Stimulated activated CD4-positive, alpha-beta T cell treated with anti-CD3 and anti-CD28 coated beads, Interleukin-1b, Interleukin-23, amount 100 ng/mL, for 48 hours (primary cell): ENCODE data around the gene TGM2.

Experiments
- DNase-seq: peaks from one replicate; pipeline ENCODE4 v3.0.0-alpha.2; 2020

The TGM2 gene

DNA sequence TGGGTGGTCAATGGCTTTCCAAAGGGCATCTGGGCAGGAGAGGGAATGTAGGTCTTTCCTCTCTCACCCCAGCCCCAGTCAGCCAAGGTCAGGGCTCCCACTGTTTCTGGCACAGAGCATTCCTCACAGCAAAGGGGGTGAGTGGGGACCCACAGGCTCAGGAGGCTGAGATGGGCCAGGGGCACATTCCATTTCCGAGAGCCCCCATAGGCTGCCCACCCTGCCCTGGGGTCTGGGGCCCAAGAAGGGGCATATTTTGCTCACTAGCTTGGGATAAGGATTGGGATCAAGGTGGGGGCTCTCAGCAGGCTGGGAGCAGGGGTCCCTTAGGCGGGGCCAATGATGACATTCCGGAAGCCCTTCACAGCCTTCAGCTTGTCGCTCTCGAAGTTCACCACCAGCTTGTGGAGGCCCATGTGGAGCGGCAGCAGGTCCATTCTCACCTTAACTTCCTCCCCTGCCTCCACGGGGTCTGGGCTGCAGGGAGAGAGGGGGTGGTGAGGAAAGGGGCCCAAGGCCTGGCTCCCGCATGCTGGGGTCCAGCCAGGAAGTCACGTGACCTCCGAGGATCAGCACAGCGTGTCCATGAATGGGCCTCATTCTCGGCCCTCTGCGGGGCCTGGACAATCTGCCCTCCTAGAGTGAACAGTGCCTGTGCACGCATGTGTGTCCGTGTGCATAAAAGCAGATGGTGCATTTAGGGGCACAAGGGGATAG, 35.0 kb downstream of the TGM2 start:
- DNase-seq = no peak

DNA sequence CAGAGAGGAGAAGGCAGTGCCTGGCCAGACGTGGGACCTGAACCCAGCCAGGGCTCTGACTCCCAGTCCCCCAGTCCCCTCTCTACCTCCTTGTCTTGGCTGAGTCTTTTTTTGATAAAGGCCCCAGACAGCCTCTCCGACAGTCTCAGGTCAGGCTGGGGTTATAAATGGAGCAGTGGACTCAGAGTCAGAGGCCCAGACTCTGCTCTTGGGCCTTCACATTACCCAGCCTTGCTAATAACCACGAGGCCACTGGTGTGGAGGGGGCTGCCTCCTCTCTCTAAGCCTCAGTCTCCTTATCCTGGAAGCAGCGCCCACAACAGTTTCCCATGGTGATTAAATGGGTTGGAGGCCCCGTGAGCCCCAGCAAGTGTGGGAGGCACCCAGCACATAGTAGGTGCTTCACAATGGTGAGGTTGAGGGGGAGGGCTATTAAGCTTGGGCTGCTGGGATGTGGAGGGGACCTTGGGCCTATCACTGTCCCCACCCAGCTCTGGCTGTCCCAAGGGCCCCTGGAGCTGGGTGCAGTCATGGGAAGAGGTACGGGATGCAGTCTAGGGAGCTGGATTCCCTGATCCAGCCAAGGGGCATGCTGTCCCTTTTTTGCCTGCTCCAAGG, 35.7 kb downstream of the TGM2 start:
- DNase-seq = no peak

DNA sequence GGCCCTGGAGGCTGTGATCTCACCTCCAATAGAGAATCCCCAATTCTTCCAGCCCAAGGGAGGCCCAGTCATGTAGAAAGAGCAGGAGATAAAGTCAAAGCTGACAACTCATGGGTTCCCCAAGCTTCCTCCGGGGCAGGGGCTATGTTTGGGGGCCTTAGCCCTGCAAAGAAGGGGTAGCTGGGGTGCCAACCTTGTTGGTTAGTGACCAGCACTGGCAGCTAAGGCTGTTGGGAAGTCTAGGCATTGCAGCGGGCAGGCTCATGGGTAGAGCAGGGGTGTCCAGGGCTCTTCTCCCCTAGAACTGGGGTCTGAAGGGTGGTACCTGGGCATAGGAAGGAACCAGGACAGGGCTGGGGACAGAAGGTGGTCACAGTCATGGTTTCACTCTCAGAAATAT, 36.4 kb downstream of the TGM2 start:
- DNase-seq = no peak

DNA sequence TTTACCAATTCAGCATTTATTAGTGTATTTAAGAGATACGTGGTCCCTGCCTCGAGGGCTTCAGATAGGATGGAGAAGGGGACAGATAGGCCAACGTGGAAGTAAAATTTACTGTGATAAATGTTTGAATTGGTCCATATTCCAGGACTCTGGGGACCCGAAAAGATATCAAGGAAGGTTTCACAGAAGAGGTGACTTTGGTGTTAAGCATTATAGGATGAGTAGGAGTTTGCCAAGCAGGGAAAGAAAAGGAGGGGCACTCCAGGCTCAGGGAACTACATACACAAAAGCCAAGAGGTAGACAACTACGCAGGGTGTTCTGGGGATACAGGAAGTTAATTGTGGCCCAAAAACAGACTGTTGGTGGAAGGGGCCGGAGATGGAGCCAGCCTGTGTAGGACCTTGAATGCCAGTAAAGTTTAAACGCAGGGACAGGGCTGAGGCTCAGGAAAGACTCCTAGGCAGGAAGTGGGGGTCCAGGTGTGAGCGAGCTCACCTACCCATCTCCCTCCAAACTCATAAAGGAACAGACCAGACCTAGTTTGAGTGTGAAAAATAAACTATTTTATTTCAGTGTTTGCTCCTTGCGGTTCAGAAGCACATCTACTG, 37.0 kb downstream of the TGM2 start:
- no peak for DNase-seq

DNA sequence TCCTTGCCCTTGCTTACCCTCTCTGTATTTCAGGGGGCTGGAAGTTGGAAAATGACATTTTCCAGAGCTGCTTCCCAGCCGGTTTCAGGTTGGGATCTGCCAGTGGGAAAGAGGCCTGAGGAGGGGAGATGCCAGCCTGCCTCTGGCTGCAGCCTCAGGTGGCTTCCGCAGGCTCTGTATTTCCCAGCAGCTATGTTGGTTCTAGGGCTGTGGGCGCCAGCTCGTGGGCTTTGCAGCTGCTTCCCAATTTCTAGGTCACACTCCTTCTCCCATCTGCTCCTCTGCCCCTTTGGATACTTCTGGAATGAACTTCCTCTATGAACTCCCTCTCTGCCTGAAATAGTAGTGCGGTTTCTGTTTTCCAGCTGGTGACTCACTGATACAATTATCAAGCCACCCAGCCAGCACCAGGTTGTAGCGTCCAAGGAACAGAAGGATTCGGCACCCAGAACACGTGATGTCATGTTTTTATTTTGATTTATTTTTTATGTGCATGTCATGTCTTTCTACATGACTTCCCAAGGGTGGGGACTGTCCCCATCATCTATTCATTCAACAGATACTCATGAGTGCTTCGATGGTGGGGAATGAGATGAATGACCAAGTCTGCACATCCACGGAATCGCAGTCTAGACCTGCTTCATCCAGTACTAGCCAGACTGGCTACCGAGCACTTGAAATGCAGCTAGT, 38.0 kb downstream of the TGM2 start:
- no peak for DNase-seq

DNA sequence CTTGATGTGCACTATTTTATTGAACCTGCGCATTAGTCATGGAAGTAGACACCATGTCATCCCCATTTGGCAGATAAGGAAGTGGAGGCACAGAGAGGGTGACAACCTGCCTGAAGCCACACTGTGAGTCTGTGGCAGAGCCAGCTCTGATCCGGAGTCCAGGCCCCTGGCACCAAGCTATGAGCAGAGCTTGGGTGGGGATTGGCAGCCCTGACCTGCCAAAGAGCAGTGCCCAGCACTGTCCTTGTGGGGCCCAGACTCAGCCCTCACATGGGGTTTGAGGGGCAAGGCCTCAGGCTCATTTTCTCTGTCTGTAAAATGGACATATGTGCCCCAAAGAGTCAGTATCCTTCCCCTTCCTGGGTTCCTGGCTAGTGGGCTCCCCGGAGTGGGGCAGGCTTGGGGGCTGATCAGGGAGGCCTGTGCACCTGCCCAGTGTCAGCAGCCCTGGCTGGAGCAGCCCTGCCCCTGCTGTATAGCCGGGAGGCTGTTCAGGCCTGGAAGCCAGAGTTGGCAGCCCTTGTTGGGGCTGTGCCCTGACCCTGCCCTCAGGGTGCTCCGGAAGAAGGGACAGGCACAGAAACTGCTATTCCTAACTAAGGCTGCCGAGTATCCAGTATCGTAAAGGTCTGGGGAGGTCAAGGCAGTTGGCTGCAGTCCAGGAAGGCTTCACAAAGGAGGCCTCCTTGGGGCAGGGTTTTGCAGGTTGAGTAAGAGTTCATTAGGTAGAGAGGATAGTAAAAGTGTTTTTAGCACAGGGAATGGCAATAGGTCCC, 38.7 kb downstream of the TGM2 start:
- DNase-seq = no peak

DNA sequence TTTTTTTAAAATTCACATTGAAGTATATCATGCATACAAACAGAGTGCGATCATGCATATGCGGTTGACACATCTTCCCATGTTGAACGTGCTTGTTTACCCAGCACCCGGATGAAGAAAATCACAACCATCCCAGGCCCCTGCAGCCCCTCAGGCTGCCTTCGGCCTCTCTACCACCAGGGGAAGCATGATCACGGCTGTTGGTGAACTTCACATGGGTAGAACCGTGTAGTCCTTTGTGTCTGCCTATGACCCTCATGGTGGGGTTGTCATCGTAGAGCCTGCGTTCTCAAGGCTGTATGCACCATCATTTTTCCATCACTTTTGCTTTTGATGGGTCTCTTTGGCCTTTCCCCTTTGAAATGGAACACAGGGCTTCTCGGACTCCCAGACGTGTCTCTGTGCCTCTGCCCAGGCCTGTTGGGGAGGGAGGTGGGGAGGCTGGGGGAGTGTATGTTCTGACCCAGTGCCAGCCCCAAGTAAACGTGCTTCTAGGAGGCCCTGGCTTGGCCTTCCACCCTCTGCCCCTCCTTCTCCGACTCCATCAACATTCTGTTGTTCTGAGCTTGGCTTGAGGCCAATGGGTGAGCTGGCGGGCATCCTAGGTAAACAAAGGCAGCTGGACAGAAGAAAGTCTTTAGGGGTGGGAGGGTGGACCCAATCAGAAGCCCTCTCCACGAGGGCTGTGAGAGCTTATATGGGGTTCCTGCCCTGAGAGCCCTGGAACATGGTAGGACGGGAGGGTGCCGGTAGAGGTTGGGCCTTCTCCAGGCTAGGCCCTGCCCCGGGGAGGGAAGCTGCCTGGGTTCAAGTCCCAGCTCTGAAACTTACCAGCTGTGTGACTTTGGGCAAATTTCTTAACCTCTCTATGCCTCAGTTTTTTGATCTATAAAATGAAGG, 39.7 kb downstream of the TGM2 start:
- DNase-seq = no peak

DNA sequence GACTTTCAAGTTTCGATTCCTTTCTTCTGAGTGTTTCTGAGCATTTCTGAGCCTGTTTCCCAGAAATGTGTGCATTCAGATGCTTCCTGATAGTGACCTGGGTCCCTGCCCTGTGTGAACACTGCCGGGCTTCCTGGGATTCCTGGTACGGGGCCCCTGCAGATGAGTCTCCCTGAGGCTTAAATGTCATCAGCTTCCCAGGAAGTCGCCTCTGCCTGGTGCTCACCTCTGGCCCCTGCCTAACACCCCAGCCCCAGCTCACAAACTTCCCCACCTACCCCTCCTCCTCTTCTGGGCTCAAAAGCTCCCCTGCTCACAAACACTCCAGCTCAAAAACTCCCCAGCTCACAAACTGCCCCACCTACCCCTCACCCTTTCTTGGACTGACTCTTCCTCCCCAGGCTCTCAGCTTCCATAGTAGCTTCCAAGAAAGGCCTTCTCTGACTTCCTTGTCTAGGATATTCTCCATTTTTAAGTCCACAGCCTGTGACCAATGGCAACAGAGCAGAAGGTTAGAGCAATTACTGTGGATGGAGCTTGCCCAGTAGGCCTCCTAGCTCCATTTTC, 42.0 kb downstream of the TGM2 start:
- no peak for DNase-seq

DNA sequence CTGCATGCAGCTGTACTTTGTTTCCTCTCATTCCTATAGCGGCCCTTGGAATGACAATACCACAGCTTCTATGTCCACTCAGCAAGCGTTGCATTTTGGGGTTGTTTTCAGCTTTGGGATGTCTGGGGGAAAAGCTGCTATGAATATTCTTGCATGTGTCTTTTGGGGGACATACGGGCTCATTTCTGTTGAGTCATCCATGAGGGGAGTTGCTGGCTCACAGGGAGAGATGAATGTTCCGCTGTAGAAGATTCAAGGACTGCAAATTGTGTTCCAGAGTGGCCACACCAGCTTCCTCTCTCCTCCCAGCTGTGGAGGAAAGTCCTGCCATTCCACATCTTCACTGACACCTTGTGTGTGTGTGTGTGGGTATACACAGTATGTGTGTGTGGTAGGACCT, 43.3 kb downstream of the TGM2 start:
- no peak for DNase-seq

DNA sequence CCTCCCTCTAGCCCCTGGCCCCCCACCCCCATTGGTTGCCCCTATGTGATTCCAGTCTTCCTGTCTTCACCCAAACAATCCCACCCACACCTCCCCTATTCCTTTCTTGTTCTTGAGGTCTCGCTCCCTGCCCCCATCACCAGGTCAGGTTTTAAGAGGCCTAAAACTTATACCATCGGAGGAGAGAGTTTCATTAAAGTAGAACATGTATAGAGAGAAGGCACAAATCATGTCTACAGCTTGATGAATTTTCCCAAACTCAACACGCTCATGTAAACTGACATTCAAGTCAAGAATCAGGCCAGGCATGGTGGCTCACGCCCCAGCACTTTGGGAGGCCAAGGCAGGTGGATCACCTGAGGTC, 44.5 kb downstream of the TGM2 start:
- DNase-seq = no peak

DNA sequence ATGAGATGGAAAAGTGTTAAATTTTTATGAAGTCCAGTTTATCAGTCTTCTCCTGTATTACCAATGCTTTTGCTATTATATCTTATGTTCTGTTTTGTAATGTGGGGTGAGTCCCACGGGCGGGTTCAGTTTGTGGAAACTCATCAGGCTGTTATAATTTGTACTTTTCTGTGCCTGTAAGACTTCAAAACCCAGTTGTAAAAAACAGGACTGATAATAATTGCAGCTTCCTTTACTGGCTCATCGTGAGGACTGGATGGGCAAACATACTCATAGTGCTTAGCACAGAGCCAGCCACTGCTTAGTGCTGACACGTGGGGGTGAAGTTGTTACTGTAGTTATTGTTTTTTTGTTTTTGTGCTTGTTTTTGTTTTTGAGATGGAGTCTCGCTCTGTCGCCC, 45.6 kb downstream of the TGM2 start:
- no peak for DNase-seq

DNA sequence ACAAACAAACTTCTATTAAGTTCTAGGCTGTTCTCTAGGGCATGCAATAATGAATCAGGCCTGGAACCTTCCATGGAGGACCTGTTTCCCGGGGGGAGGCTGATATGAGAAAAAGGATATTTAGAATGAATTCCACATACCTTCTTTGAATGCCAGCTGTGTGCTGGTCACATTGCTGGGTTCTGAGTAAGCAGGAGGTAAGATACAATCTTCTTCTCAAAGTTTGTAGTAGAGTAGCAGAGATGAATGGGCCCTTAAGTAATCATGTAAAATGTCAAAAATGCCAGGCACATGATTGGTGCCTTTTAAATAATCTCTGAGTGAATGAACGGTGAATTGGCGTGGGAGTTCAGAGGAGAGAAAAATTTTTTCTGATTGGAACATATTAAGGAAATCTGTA, 47.4 kb downstream of the TGM2 start:
- no peak for DNase-seq

DNA sequence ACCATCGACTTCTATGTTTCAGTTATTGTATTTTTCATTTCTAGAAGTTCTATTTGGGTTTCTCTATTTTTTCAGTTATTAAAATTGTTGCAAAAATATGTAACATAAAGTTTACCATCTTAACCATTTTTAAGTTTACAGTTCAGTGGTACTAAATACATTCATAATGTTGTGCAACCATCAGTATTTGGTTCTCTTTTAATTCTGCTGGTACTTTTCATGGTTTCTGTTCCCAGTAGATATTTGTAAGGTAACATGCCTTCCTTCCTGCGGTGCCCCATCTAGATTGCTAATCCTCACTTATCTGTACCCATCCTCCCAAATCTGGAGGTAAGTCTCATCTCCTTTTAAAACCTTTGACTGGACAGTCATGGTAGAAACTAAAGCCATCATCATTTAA, 47.9 kb downstream of the TGM2 start:
- DNase-seq = no peak

DNA sequence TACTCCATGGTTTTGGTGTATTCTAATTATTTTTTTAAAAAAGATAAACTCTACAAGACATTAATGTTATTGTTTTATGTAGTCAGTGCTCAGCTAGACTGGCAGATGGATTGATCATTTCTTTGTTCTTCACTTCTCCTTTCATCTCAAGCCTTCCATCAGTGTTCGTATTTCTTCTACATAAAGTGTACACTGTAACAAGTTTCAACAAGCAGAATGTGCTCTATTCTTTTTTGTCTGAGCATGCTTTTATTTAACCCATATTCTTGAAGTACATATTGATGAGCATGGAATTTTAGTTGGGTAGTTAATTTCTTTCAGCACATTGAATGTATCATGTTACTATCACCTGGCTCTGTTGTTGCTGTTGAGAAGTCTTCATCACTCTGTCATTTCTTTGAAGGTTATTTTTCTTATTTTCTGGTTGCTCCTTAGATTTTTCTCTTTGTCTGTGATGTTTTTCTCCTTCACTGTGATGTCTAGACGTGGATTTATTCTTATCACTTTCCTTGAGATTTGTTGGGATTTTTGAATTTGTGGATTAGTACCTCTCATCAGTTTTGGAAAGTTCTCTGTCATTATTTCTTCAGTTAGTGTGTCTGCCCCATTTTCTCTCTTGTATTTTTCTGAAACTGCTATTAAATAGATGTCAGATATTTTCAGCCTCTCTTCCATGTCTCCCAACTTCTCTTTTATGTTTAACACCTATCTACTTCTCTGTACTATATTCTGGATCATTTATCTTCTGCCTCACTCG, 48.5 kb downstream of the TGM2 start:
- DNase-seq = no peak

DNA sequence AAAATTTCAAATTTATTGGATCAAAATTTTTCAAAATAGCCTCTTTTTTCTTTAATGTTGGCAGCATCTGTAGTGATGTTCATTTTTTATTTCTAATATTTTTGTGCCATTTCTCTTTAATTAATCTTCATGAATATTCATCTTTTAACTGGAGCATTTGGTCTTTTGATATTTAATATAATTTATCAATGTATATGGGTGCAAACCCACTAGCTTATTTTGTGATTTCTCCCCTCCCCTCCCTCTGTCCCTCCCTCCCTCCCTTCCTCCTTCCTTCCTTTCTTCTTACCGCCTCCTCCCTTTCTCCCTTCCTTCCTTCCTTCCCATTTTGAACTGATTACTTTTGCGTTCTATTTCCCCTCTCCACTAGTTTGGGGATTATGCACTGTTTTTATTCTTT, 49.2 kb downstream of the TGM2 start:
- DNase-seq = no peak

DNA sequence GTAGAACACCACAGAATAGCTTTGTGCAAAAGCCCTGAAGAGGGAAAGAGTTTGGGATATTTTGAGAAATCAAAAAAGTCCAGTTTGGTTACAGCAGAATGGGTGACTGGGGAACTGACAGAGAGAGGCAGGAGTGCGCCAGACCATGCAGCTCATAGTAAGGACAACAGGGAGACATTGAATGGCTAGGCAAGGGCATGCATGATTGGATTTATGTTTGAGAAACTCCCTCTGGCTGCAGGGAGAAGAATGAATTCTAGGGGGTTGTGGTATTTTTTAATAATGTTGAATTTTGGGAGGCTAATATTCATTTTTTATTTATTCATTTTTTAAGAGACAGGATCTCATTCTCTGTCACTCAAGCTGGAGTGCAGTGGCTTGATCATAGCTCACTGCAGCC, 49.9 kb downstream of the TGM2 start:
- no peak for DNase-seq

DNA sequence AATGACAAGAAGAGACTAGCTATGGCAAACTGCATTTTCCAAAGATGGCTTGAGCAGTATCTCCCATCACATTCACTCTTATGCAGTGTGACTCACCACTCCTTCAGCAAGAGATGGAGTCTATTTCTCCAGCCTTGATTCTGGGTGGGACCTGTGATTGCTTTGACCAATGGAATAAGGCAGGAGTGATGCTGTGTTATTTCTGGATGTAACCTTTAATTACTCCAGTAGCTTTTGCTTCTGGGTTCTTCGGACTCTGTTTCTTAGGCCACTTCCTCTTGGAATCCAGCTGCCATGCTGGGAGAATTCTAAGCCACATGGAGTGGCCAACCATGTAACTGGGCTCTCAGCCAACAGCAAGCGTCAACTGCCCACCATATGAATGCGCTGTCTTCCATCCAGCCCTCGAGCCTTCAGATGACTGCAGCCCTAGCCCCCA, 50.7 kb downstream of the TGM2 start:
- no peak for DNase-seq

DNA sequence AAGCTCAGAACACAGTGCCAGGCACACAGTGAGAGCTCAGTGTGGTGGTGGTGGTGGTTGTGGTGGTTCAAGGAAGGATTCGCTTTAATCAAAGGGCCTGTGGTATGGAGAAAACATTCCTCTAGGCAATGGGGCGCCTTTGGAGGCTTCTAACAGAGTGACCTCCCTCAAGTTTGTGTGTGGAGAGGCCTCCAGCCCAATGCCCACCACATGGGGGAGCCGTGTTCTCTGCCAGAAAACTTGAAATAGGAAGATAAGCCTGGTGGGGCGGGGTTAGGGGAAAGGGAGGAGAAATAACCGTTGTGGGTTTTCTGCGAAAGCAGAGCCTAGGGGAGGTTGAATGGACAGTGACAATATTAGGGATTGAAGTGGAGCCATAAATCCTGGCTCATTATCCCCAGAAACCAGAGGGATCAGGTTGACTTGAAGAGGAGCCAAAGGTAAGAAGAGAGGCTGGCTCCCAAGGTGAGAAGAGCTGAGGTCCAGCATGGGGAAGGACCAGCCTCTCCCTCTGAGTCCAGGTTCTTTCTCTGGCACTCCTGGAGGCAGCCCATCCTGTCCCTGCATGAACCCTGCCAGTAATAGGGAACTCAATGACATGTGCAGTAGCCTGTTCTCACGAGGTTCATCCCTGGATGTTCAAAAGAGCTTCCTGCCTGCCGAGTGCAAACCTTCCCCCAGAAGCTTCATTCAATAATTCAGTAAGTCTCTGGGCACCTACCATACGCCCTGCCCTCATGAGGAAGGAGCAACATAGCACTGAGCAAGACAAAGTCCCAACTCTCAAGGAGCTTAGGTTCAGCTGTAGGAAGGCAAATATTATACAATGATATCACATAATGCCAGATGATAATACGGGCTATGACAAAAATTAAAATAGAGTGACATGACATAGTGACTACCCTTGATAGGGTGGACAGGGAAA, 51.4 kb downstream of the TGM2 start:
- no peak for DNase-seq

DNA sequence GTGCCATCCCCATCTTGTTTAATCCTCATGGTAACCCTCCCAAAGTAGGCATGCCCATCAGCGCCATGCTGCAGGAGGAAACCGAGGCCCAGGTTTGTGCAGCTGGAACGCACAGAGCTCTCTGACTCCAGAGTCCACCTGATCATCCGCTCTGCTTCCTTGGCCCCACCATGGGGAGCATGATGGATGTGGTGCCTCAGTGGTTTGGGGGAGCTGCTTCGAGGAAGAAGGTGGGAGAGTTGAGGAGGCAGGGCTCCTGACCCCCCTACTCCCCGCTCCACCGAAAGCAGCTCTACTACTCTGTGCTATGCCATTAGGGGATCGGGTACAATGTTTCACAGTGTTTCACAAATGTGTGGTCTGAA, 52.2 kb downstream of the TGM2 start:
- DNase-seq = no peak
